M059J (cell line): ENCODE measurements around the gene SMIM44. TPM values are rescaled to one million over a fixed set of nuclear protein-coding genes. Genes with fewer than 3 reads are reported as not detected.

Experiments used
- DNase-seq: peaks from one replicate; pipeline ENCODE4 v3.0.0-alpha.2; 2012; ENCODE audit warnings: low read depth
- total RNA-seq: library from RNA; depleted of rRNA; stranded (reverse); fragments of >200 nt; shearing (Covaris generic); gene quantifications from 2 replicates; pipeline ENCODE4 v1.2.3, GENCODE V29; 2014

SMIM44 gene
- total RNA-seq, 1 experiment from 2014 or later, result not detected

GRCh38 chr19:3477506-3477905 lies 5.7 kb downstream of the SMIM44 start:
- no peak for DNase-seq

GRCh38 chr19:3476830-3477229 lies 6.4 kb downstream of the SMIM44 start:
- no peak for DNase-seq

GRCh38 chr19:3475449-3475848 lies 7.8 kb downstream of the SMIM44 start:
- no peak for DNase-seq

GRCh38 chr19:3474614-3475013 lies 8.6 kb downstream of the SMIM44 start:
- DNase-seq, result no peak

GRCh38 chr19:3474010-3474409 lies 9.2 kb downstream of the SMIM44 start:
- no peak for DNase-seq

- DNase-seq, result no peak
Observed at GRCh38 chr19:3471954-3472655, 11.1 kb downstream of the SMIM44 start.

GRCh38 chr19:3470500-3471128 lies 12.6 kb downstream of the SMIM44 start:
- peak; percentile 36 for DNase-seq

GRCh38 chr19:3469638-3470499 lies 13.4 kb downstream of the SMIM44 start:
- DNase-seq, result no peak

- no peak for DNase-seq
Observed at GRCh38 chr19:3468211-3468610, 15.0 kb downstream of the SMIM44 start.

GRCh38 chr19:3467437-3468198 lies 15.6 kb downstream of the SMIM44 start:
- no peak for DNase-seq

GRCh38 chr19:3466635-3467034 lies 16.6 kb downstream of the SMIM44 start:
- no peak for DNase-seq

- DNase-seq, result no peak
Observed at GRCh38 chr19:3465552-3465951, 17.7 kb downstream of the SMIM44 start.

- no peak for DNase-seq
Observed at GRCh38 chr19:3464587-3465235, 18.5 kb downstream of the SMIM44 start.

- no peak for DNase-seq
Observed at GRCh38 chr19:3463714-3464586, 19.3 kb downstream of the SMIM44 start.

GRCh38 chr19:3462991-3463713 lies 20.1 kb downstream of the SMIM44 start:
- no peak for DNase-seq

GRCh38 chr19:3459965-3460582 lies 23.2 kb downstream of the SMIM44 start:
- no peak for DNase-seq

- DNase-seq, result peak; percentile 72
Observed at GRCh38 chr19:3459089-3459881, 24.0 kb downstream of the SMIM44 start.
